ENCODE results near the gene ADCY9.
"Not testable (repeated sequence)": the region's sequence is repeated elsewhere in the genome, so short reads cannot be mapped to it uniquely, and the experiment has no call there.

The ADCY9 gene

DNA sequence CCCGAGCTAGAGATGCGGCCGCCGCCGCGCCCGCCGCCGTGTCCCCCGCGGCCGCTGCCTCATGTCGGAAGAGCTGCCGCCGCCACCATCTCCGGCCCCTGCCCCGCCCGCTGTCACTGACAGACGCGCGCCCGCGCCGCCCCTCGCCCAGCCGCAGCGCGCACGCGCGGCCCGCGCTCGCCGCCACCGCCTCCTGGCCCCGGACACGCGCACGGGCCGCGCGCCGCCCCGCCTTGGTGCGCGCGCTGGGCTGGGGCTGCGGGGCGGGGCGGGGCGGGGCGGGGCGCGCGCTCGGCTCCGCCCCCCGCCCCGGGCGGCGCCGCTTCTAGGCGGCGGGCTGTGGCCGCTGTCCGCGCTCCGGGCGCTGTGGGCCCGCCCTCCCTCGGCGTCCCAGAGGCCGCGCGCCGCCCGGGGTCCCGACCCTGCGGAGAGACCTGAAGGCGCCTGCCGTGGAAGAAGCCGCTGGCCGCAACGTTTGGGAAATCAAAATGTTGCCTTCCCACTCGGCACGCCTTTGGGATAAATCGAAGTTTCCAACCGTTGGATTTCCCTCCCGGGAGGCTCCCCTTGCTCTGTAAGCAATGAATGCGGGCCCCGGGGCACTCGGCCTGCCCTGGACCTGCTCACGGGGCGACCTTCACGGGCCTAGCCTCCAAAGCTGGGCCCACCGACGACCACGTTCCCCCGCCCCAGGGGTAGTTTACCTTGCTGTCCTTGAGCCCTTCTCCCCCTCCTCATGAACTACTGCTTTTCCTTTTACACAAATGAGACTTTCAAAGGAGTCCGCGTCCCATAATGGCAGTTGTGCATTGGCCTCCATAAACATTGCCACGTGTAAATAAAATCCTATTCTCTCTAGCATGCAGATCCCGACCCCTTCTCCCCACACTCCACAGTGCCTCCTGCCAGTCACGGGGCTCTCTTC, at the start of gene ADCY9:
Gene ADCY9 (minus strand): TSS at position 118 of the 925 bp plus-strand sequence. CDS start 1,000 bp downstream, outside the sequence.
- DNase-seq (ENCODE audit: low read depth in 2 of 2), result peak; percentile 60 to 81
- H3K4me3 ChIP-seq (replicated peaks in 1 of 2; ENCODE audit: low read depth in 2 of 2, low read length in 2 of 2), result peak within 1 kb of the TSS; percentile 58
- no peak for TF ChIP-seq CTCF (IDR thresholded peaks at IDR 0.05; ENCODE audit: low read depth, low read length)

- DNase-seq (ENCODE audit: low read depth in 2 of 2), result peak; percentile 24 to 64
- no peak overlapping the region for H3K4me3 ChIP-seq (replicated peaks in 1 of 2; ENCODE audit: low read depth in 2 of 2, low read length in 2 of 2)
- TF ChIP-seq CTCF (IDR thresholded peaks at IDR 0.05; ENCODE audit: low read depth, low read length), result peak; percentile 27
Observed at GRCh38 chr16:4160658-4161430, 44.6 kb upstream of the ADCY9 start.

GRCh38 chr16:4159726-4160125, 43.5 kb upstream of the ADCY9 start:
- no peak for DNase-seq (ENCODE audit: low read depth in 2 of 2)
- no peak for TF ChIP-seq CTCF (IDR thresholded peaks at IDR 0.05; ENCODE audit: low read depth, low read length)
- no peak overlapping the region for H3K4me3 ChIP-seq (replicated peaks in 1 of 2; ENCODE audit: low read depth in 2 of 2, low read length in 2 of 2)

DNA sequence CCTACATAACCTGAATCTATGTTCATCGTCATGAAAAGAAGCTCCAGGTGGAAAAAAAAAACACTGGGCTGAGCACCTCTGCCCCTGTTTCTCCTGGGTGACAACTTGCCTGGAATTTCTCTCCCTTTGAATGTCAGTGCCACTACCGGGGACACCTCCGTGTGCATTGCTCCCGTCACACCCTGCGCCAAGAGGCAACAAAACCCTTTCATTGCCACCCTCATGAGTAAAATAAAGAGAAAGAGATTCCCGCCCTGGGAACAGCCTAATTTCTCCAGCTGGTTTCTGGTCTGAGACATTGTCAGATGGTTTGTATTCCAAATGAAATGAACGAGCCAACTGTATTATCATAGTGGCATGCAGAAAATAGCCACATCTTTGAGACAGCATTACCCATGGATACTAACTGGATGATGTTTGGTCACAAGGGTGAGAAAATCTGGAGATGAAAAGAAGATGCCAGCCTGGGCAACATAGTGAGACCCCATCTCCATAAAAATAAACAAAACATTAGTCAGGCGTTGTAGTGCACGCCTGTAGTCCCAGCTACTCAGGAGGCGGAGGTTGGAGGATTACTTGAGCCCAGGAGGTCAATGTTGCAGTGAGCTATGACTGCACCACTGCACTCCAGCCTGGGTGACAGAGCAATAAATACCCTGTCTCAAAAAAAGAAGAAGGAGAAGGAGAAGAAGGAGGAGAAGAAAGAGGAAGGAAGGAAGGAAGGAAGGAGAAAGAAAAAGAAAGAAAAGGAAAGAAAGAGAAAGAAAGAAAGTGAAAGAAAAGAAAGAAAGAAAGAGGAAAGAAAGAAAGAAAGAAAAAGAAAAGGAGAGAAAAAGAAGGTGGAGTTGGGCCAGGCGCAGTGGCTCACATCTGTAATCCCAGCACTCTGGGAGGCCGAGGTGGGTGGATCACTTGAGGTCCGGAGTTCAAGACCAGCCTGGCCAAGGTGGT, 42.2 kb upstream of the ADCY9 start:
- no peak for TF ChIP-seq CTCF (IDR thresholded peaks at IDR 0.05; ENCODE audit: low read depth, low read length)
- no peak for DNase-seq (ENCODE audit: low read depth in 2 of 2)
- H3K4me3 ChIP-seq (replicated peaks in 1 of 2; ENCODE audit: low read depth in 2 of 2, low read length in 2 of 2), result no peak overlapping the region

GRCh38 chr16:4157376-4157825, 41.2 kb upstream of the ADCY9 start:
- H3K4me3 ChIP-seq (replicated peaks in 1 of 2; ENCODE audit: low read depth in 2 of 2, low read length in 2 of 2), result no peak overlapping the region
- DNase-seq (ENCODE audit: low read depth in 2 of 2), result no peak
- no peak for TF ChIP-seq CTCF (IDR thresholded peaks at IDR 0.05; ENCODE audit: low read depth, low read length)

- DNase-seq (ENCODE audit: low read depth in 2 of 2); H3K4me3 ChIP-seq (replicated peaks in 1 of 2; ENCODE audit: low read depth in 2 of 2, low read length in 2 of 2): not testable (repeated sequence)
Observed at GRCh38 chr16:4156503-4156902, 40.3 kb upstream of the ADCY9 start.

DNA sequence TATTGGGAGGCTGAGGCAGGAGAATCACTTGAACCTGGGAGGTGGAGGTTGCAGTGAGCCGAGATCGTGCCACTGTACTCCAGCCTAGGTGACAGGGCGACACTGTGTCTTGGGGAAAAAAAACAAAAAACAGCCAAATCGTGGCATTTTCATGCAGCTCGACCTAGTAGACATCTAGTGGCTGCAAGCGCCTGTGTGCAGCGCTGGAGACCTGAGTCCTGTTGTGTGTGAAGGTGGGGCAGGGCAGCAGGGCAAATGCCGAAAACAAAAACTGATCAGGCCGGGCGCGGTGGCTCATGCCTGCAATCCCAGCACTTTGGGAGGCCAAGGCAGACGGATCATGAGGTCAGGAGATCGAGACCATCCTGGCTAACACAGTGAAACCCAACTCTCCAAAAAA, 37.1 kb upstream of the ADCY9 start:
- DNase-seq (ENCODE audit: low read depth in 2 of 2); H3K4me3 ChIP-seq (replicated peaks in 1 of 2; ENCODE audit: low read depth in 2 of 2, low read length in 2 of 2): not testable (repeated sequence)
